OCI-M1 (cell line): ENCODE measurements around the gene MYNN.

Source experiments
- DNase-seq: peaks from one replicate; lab custom pipeline; 2025; lab: John Stamatoyannopoulos, UW

The MYNN gene

DNA sequence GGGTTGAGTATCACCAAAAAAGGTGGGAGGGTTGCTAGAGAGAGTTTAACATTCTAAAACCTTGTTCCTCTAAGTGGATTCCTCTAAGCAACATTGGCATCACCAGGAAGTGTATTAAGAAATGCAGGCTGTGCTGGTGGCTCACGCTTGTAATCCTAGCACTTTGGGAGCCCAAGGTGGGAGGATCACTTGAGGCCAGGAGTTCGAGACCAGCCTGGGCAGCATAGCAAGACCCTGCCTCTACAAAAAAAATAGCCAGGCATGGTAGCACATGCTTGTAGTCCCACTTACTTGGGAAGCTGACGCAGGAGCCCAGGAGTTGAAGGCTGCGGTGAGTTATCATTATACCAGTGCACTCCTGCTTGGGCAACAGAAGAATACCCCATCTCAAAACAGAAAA, 4.6 kb downstream of the MYNN start:
- no peak for DNase-seq

DNA sequence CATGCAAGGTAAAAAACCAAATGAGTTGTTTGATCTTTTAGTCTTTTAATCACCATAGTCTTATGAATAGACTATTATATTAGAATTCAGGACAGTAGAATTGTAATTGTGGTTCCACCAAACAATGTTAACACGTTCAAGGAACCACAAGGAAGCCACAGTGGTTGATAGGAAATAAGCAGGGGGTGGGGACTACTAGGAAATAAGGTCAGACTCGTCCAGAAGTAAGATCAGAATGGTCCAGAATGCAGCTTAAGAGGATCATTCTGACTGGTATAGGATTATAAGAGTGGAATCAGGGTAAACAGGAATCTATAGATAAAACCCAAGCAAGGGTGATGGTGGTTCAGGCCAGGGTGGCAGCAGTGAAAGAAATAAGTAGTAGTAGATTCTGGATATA, 7.5 kb downstream of the MYNN start:
- peak; percentile 5 for DNase-seq

DNA sequence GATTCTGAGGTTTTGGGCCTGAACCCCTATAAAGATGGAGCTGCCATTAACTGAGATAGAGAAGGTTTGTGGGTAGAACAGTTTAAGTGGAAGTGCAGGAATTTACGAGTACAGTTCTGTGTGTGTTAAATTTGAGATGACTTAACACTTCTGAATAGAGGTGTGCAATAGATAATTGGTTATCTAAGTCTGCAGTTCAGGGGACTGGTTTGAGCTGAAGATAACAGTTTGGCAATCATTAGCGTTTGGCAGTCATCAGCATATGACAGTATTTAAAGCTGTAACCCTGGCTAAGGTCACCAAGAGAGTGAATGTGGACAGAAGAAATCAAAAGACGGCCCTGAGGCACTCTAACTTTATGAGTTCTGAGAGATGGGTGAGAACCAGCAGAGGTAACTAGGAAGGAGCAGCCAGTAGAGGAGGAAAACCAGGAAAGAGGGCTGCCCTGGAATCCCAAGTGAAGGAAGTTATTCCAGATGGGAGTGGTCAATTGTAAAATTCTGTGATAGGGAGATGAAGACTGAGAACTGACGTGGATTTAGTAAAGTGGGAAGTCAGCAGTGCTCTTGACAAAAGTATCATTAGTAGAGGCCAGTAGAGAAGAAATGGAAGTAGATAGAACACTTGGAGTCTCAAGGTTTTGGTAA, 8.1 kb downstream of the MYNN start:
- DNase-seq = peak; percentile 36

DNA sequence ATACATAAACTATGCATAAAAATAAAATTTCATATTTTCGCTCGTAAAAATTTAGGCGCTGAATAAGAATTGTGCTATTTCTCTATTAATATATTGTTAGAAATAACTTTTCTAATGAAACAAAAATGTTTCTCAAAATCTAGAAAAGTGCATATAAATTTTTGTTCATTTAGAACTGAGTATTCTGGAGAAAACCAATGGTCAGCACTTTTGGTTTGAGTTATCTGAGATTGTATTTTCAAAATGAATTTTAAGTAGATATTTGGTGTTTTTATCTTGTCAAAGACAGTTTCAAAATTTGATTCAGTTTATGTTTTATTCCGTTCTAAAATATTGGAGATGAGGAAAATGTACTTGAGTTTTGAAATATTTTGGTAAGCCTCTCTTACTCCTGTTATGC, 13.9 kb downstream of the MYNN start:
- DNase-seq = no peak

DNA sequence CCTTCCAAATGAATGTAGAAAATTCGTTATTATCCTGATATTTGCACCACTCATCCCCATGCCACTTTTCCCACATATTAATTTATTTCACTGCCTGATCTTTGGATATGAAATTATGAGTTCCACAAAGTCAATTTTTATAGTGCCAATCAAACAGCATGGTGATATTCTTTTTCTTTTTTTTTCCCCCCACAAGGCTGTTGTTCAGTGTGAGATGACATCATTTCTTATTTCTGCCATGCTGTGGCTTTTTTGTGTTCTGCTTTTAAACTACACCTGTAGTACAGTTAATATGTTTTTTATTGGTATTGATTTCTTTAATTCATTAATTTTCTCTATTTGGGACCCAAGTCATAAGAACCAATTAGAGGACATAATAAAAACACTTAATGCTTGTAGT, 14.6 kb downstream of the MYNN start:
- DNase-seq = no peak

DNA sequence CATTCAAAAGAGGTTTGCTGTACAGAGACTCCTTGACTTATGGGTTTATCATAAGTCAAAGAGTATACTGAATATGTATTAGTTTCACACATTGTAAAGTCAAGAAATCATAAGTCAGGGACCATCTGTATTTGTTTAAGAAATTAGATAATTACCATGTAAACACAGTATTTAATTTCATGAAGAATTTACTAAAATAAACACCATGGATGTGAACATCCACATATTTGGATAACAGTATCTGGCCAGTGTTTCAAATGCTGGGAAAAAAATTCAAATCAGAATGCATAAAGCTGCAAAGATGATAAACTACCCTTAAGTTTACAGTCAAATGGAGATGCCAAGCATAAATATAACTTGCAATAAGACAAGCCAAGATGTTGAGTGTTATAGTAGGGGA, 17.0 kb downstream of the MYNN start:
- DNase-seq = no peak

DNA sequence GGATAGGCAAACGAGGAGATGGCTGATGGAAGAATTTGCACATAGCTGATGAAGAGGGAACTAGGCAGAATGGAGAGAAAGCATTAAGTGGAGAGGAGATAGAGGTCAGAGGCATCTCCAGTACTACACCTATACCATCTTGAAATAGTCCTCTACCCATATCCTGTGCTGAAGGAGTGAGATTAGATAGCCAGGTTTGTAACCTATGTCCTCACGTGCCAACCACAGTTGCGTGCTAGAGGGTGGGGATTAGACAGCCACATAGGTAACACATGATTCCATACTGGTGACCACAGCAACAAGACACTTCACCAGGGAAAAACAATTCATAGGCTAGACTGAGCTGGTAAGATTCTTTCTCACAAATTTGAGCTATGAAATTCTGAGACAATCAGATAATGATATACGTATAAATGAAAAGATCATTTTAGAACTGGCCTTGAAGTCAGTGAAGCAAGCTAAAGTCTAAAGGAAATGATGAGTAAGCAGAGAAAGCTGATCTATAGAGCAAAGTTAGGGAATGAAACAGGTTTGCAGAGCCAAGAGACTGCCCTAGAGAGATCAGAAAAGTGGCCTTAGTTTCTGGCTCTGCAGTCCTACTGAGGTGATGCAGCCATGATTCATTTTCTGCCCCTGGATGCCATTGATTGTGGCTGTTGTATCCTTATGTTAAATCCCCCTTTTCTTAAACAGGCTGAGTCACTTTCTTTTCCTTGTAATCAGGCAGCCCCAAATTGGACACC, 17.7 kb downstream of the MYNN start:
- no peak for DNase-seq

DNA sequence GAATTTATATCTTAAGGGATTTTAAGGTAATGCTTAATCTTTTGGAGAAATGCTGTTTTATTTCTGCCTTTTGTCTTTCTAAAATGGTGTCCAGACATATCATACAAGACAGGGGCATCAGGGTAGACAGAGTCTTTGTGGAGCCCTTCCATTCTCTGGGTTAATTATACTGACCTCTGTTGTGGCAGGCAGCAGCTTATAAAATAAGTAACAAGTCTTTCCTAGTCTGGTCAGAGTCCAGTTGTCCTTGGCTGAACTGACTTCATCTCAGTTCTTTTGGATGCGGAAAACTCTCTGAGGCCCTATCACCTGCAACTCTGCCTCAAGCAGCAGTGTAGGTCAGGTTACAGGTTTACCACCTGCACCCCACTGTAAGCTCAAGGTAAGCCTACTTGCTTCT, 19.2 kb downstream of the MYNN start:
- no peak for DNase-seq

DNA sequence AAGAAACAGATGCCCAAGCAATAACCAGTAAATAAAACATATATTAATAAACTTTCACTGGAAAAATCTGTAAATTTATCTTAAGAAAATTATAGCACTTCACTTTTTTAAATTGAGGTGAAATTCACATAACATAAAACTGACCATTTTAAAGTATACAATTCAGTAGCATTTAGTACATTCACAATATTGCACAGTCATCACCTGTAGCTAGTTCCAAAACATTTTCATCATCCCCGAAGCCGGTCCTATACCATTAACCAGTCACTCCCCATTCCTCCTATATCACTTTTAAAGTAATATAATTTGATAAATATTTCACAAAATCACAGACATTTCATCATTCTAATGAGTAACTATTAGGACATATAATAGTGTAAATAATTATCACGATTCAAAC, 31.5 kb downstream of the MYNN start:
- no peak for DNase-seq

DNA sequence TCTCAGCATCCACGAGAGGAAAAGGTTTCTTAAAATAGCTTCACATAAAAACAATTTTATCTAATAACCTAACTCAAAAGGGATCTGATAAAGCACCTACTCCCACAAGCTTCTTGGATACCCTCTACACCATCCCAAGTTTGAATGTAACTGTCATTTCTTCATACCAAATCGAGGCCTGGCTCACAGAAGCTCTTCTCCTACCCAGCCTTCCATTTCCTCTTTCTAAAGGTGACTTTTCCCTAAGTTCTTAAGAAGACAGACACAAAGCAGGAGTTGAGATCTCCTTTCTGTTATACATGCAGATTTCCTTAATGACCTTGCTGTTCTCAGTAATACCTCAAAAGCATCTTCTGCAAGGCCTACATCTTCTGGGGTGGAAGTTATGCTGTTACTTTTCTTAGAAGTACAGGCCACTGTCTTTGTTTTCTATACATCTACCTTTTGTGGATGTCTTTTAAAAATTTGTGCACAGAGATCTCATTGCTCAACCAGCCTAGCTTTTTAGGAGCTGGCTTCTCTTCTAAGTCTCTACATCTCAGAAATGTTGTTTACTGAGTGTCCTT, 36.1 kb downstream of the MYNN start:
- no peak for DNase-seq

DNA sequence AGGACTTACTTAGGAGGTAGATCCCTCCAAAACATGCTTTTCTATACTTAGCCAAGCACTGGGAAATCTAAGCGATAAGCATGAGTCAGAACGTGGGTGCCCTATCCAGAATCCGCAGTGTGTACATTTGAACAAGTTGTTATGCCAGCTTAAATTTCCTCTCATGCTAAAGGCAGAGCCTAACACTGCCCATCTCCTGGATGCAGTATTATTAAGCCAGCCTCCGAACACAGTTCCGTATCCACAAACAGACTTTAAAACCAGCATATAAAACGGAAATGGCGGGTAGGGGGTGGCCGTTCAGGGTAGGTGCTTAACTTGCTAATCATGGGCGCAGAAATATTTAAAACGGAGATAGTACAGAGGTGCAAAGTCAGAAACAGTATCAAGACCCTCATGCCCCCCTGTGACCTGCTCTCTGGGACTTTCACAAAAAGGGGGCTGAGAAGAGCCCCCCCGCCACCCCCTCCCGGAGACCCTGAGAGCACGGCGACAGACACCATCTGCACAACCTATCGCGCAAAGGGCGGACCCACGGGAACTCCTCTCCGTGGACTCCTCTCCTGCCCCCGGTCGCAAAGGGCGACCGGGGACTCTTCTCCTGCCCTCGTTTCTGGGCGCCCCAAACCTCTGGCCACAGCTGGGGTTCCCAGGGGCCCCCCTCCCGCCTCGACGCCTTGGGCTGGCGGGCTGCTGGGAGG, 38.6 kb downstream of the MYNN start:
- DNase-seq = no peak

DNA sequence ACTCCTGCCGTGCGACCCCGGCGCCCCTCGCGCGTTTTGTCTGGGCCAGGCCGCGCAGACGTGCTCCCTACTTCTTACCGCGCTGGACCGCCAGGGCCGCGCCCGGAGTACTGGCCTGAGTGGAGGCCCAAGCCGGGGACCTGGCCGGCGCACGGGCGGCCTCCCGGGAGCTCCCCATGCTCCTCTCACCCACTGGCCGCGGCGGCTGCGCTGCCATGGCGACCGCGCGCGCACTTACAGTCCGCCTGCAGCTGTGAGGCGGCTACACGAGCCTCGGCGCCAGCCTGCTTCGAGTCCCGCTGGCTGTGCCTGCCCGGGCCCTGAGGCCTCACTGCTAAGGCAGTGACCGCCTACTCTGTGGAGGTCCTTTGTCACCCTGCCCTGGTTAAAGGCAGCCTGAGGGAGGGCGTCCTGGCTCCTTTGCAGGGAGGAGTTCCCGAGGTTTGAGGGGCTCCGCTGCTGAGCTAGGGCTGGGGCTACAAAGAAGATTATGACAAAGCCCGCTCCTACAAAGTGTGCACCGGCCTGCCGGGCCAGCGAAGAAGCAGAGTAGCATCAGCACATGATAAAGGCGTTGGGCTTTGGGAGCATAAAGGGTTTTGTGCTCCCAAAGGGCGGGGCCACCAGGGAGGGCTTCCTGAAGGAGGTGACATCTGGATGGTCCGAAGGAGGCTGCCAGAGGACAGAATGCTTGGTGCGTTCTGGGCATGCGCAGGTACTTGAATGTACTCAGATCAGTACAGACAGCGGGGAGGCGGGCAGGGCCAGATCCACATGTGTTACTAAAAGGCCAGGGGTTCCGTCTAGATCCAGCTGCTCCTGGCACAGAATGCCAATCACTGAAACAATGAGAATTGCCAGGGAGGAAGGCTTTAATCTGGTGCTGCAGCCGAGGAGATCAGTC, 39.4 kb downstream of the MYNN start, which contains the start of the genes LRRC34 and LRRIQ4:
Gene LRRC34 (minus strand): TSS at position 573 of the 904 bp plus-strand sequence. CDS start 356 bp downstream, at position 217.
Gene LRRIQ4 (plus strand): TSS at position 539 of the 904 bp plus-strand sequence. CDS start 9,052 bp downstream, outside the sequence.
- DNase-seq = no peak

DNA sequence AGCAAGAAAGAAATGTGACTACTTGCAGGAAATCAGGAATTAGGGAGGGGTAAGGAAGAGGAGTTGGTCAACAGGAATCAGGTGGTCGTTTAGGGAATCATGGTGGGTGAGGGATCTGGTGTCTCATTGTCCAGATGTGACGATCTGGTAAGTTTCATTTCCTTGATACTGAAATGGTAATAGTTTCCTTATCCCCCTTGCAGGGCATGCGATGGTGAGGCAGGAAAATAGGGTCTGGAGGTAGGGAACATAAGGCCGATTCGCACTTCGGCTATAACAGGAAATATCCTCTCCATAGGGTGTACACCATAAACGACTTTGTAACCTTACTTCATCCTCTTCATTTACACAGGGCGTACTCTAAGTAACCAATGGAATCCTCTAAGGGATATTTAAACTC, 40.1 kb downstream of the MYNN start:
- no peak for DNase-seq

DNA sequence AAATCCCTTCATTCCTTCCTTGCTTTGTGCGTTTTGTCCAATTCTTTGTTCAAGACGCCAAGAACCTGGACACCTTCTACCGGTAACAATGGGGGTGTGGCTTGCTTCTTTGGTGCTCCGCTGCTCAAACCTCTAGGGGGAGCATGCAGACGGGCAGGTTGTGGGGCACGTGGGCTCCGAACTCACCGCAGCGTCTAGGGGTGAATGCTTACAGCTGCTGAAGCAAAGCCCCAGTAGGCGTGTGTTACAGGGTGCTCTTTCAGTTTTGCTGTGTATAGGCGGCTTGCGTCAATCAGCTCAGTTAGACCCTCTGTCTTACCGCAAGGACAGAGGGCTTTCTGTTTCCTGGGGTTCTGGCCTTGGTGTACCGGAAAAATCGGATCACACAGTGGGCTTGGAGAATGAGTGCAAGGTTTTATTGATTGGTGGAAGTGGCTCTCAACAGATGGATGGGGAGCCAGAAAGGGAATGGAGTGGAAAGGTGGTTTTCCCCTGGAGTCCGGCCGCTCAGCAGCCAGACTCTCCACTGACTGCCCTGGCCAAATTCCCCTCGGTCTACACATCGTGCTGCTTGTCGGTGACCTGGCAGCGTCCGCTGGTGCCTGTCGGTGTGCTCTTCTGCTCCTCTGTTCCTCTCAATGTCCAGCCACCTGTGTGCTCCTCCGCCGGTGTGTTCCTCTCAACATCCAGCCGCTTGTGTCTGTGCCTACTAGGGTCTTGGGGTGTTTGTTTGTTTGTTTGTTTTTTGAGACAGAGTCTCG, 40.7 kb downstream of the MYNN start:
- DNase-seq = no peak

DNA sequence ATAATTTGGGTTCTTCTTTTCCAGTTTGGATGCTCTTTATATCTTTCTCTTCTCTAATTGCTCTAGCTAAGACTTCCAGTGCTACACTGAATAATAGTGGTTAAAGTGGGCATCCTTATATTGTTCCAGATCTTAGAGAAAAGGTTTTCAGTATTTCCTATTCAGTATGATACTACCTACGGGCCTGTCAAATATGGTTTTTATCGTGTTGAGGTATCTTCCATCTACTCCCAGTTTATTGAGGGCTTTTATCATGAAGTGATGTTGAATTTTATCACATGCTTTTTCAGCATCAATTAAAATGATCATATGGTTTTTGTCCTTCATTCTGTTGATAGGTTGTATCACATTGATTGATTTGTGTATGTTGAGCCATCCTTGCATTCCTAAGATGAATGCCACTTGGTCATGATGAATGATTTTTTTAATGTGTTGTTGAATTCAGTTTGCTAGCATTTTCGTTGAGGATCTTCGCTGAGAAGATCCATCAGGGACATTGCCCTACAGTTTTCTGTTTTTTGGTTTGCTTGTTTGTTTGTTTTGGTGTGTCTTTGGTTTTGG, 42.5 kb downstream of the MYNN start:
- no peak for DNase-seq

DNA sequence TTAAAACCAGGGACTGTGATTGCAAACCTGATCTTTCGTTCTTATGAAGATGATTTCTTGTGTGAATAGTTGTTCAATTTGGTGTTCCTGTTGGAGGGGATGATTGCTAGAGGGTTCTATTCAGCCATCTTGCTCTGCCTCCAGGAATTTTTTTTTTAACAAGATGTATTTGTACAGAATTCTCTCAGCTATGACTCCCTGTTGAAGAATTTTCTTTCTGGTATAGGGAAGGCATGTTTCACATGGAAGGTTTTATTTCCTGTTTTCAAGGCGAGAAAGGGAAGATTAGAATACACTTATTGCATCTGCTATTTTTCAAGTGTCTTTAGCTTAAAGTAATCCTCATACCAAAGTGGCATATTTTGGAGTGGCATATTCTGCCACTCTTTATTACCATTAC, 45.1 kb downstream of the MYNN start:
- no peak for DNase-seq

DNA sequence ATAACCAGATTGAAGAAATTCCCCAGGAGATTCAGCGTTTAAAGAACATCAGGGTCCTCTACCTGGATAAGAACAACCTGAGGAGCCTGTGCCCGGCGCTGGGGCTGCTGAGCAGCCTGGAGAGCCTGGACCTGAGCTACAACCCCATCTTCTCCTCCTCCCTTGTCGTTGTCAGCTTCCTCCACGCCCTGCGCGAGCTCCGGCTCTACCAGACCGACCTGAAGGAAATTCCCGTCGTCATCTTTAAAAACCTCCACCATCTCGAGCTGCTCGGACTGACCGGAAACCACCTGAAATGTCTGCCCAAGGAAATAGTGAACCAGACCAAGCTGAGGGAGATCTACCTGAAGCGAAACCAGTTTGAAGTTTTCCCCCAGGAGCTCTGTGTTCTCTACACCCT, 48.9 kb downstream of the MYNN start:
- no peak for DNase-seq

DNA sequence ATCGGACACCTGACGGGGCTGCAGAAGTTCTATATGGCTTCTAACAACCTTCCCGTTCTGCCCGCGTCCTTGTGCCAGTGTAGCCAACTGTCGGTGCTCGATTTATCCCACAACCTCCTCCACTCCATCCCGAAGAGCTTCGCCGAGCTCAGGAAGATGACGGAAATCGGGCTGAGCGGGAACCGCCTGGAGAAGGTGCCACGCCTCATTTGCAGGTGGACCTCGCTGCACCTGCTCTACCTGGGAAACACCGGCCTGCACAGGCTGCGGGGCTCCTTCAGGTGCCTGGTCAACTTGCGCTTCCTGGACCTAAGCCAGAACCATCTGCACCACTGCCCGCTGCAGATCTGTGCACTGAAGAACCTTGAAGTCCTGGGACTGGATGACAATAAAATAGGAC, 49.3 kb downstream of the MYNN start:
- DNase-seq = no peak

DNA sequence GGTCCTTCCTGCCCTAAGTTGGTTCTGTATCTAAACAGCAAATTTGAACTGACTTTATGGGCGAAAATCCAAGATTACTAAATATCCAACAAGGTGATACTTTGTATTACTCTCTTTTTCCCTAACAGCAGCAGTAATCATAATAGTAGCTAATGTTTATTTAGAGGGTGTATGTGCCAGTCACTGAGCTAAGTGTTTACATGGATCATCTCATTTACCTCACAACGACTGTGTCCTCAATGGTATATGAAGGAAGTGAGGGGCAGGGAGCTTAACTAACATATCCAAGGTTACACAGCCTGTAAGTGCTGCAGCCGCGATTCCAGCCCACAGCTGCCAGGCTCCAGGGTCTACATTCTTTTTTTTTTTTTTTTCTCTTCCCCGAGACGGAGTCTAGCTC, 49.8 kb downstream of the MYNN start:
- DNase-seq = no peak

DNA sequence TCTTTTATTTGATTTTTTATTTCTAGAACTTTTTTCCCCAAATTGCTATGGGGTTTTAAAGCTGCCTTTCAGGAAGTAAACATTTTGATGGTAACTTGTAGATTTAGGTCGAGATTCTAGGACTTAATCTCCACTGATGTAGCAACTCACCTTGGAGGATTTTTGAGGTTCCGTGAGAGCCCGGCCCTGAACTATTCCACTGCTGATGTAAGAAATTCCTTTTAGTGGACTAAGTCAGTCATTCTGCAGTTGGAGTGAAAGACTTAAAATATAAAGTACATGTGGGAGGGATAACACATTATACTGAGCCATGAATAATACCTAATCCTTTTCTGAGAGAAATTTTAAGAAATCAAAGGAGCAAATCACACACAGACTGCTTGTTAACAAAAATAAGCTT, 52.1 kb downstream of the MYNN start:
- no peak for DNase-seq

DNA sequence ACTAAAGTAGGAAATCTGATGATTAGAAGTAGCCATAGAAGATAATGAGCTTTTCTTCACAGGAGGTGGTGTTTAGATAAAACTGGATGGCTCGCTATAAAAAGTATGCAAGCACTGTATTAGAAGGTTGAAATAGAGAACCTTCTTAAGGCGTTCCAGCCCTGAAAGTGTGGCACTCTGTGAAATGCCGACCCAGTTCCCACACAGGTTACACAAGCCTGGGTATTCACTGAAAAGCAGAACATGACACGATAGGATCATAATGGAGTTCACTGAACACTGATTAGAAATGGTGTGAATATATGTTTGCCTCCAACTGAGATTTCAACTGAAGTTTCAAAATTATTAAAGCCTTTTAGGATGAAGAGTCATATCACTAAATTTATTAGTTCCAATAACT, 54.5 kb downstream of the MYNN start:
- DNase-seq = no peak
